PC-3 (cell line): ENCODE measurements around the gene LTB. TPM values are rescaled to one million over a fixed set of nuclear protein-coding genes. Genes with fewer than 3 reads are reported as not detected.

ENCODE experiments used
- ATAC-seq: fragments of 200-7000 bp; cut with Tn5 transposase; 2 replicates; pipeline ENCODE4 v1.9.1; 2020; ENCODE audit warnings: mild to moderate bottlenecking, moderate library complexity
- BruUV-seq: library from RNA; stranded (reverse); fragments of 400-500 nt; replicated peaks from 2 replicates; lab custom pipeline; 2021; lab: Mats Ljungman, UMichigan
- CTCF ChIA-PET: fragments of 300-600 bp; sonication (Branson Sonifier 250); formaldehyde crosslinking; loops from one replicate; lab custom pipeline; 2022; ENCODE audit warnings: antibody characterized with exemption; lab: Charles Lee
- POLR2A ChIA-PET: fragments of 300-600 bp; sonication (Branson Sonifier 250); formaldehyde crosslinking; loops from one replicate; lab custom pipeline; 2022; ENCODE audit warnings: antibody characterized with exemption; ENCODE audit not compliant: unreplicated experiment; lab: Charles Lee
- DNase-seq: peaks from one replicate; pipeline ENCODE4 v3.0.0-alpha.2; 2015
- H2AFZ ChIP-seq: fragments of 300-600 bp; sonication (generic); 2 replicates; pipeline ENCODE4 v1.6.0; 2016; ENCODE audit warnings: antibody characterized with exemption, low read length
- H3F3A ChIP-seq: fragments of 300-600 bp; sonication (generic); one replicate; pipeline ENCODE4 v1.6.0; 2017; ENCODE audit warnings: antibody characterized with exemption, low read length, control low read depth, mild to moderate bottlenecking; ENCODE audit not compliant: unreplicated experiment
- H3K27ac ChIP-seq: fragments of 300-600 bp; sonication (generic); 2 replicates; pipeline ENCODE4 v1.5.1; 2016; ENCODE audit warnings: mild to moderate bottlenecking, low read length
- H3K27me3 ChIP-seq: fragments of 300-600 bp; sonication (generic); 2 replicates; pipeline ENCODE4 v1.6.1; 2016; ENCODE audit warnings: low read length, mixed read lengths
- H3K36me3 ChIP-seq: fragments of 300-600 bp; sonication (generic); 2 replicates; pipeline ENCODE4 v1.6.1; 2016; ENCODE audit warnings: low read depth, mixed run types, low read length, mixed read lengths
- H3K4me1 ChIP-seq: fragments of 300-600 bp; sonication (generic); 2 replicates; pipeline ENCODE4 v1.5.1; 2016; ENCODE audit warnings: low read length; ENCODE audit not compliant: insufficient read depth
- H3K4me2 ChIP-seq: fragments of 300-600 bp; sonication (generic); 2 replicates; pipeline ENCODE4 v1.6.0; 2016; ENCODE audit warnings: low read length
- H3K4me3 ChIP-seq: fragments of 300-600 bp; sonication (generic); 2 replicates; pipeline ENCODE4 v1.5.1; 2016; ENCODE audit warnings: mild to moderate bottlenecking, low read length, mixed read lengths
- H3K79me2 ChIP-seq: fragments of 300-600 bp; sonication (generic); 2 replicates; pipeline ENCODE4 v1.6.1; 2017; ENCODE audit warnings: low read length, mixed read lengths
- H3K9ac ChIP-seq: fragments of 300-600 bp; sonication (generic); 2 replicates; pipeline ENCODE4 v1.6.0; 2016; ENCODE audit warnings: mild to moderate bottlenecking, low read length
- H3K9me2 ChIP-seq: fragments of 300-600 bp; sonication (generic); replicated peaks from 2 replicates; pipeline ENCODE4 v1.6.1; 2016; ENCODE audit warnings: mixed run types, low read length, mixed read lengths
- H3K9me3 ChIP-seq: fragments of 300-600 bp; sonication (generic); 2 replicates; pipeline ENCODE4 v1.6.1; 2016; ENCODE audit warnings: low read length, mixed read lengths
- H4K20me1 ChIP-seq: fragments of 300-600 bp; sonication (generic); 2 replicates; pipeline ENCODE4 v1.6.1; 2016; ENCODE audit warnings: low read length, mixed read lengths
- CTCF ChIP-seq: fragments of 300-600 bp; sonication (generic); conservative IDR thresholded peaks from 2 replicates; pipeline ENCODE4 v1.5.1; 2017; ENCODE audit warnings: antibody characterized with exemption, low read depth, mild to moderate bottlenecking, low read length
- EZH2 ChIP-seq: fragments of 300-600 bp; sonication (generic); IDR thresholded peaks from one replicate; pipeline ENCODE4 v1.6.1; 2017; ENCODE audit warnings: antibody characterized with exemption, mild to moderate bottlenecking, low read length; ENCODE audit not compliant: unreplicated experiment
- EZH2phosphoT487 ChIP-seq: fragments of 300-600 bp; sonication (generic); IDR thresholded peaks from 2 replicates; pipeline ENCODE4 v1.6.1; 2018; ENCODE audit warnings: mild to moderate bottlenecking, antibody characterized with exemption, low read length, borderline replicate concordance
- intact Hi-C: fragments of 100-400 bp; cut with micrococcal nuclease; formaldehyde crosslinking; loops from 2 replicates; pipeline ENCODE4 v1.9.0; 2023
- total RNA-seq: library from RNA; depleted of rRNA; stranded (reverse); fragments of >200 nt; gene quantifications from 2 replicates; pipeline ENCODE4 v1.2.3, GENCODE V29; 2014

Gene LTB
- total RNA-seq, 1 experiment from 2014 or later: 1.5 TPM

GRCh38 chr6:31578184-31579118 is 3.8 kb downstream of the LTB start:
- no peaks in the 10 kb centered on the region for H4K20me1 ChIP-seq
- no peak overlapping the region for H3K27ac ChIP-seq
- H3K4me3 ChIP-seq: no peak overlapping the region
- H3K79me2 ChIP-seq: no peaks in the 10 kb centered on the region
- H3K4me2 ChIP-seq: peak overlapping the region; percentile 10; the same call in 1 of the 2 replicates
- TF ChIP-seq CTCF: no peak
- no peak for TF ChIP-seq EZH2
- TF ChIP-seq EZH2phosphoT487: no peak
- no peaks in the 10 kb centered on the region for H3K36me3 ChIP-seq
- peaks cover 11% of the 10 kb centered on the region; the same call in 1 of the 2 replicates for H3K4me1 ChIP-seq
- no peaks in the 10 kb centered on the region for H3F3A ChIP-seq
- intact Hi-C loops: no loop called here
- peak; percentile 57 for DNase-seq
- no peak for ATAC-seq
- H3K9me2 ChIP-seq: no peaks in the 10 kb centered on the region
- no peaks in the 10 kb centered on the region for H3K9me3 ChIP-seq
- H2AFZ ChIP-seq: no peak overlapping the region
- H3K27me3 ChIP-seq: no peaks in the 10 kb centered on the region
- ChIA-PET CTCF (no interaction called here), POLR2A (no interaction called here)
- no peak overlapping the region for H3K9ac ChIP-seq
- BruUV-seq: no TSS peak

GRCh38 chr6:31577579-31577966 is 4.7 kb downstream of the LTB start:
- Histone ChIP-seq H2AFZ (no peak overlapping the region), H3K9me3 (no peaks in the 10 kb centered on the region), H4K20me1 (no peaks in the 10 kb centered on the region), H3K4me3 (no peak overlapping the region), H3K27me3 (no peaks in the 10 kb centered on the region), H3F3A (no peaks in the 10 kb centered on the region), H3K9me2 (no peaks in the 10 kb centered on the region), H3K4me2 (no peak overlapping the region), H3K4me1 (peaks cover 11% of the 10 kb centered on the region; the same call in 1 of the 2 replicates), H3K79me2 (no peaks in the 10 kb centered on the region), H3K36me3 (no peaks in the 10 kb centered on the region), H3K27ac (no peak overlapping the region), H3K9ac (no peak overlapping the region)
- no peak for DNase-seq
- ChIA-PET POLR2A (no interaction called here), CTCF (interaction anchor here (0.6 kb wide), 1 partner anchor 21 kb away, joined by 3 read pairs; no protein-coding TSS in a partner anchor)
- intact Hi-C loops: no loop called here
- BruUV-seq: no TSS peak
- TF ChIP-seq EZH2: no peak
- TF ChIP-seq CTCF: no peak
- no peak for TF ChIP-seq EZH2phosphoT487
- ATAC-seq: no peak
